GM21447 (cell line): ENCODE measurements around the gene MIGA2.
"Not testable (repeated sequence)": the region's sequence is repeated elsewhere in the genome, so short reads cannot be mapped to it uniquely, and the experiment has no call there.

ENCODE experiments used
- ATAC-seq: cut with Tn5 transposase; IDR thresholded peaks from one replicate; pipeline ENCODE4 v1.9.1; 2021; ENCODE audit not compliant: unreplicated experiment

Gene MIGA2

DNA sequence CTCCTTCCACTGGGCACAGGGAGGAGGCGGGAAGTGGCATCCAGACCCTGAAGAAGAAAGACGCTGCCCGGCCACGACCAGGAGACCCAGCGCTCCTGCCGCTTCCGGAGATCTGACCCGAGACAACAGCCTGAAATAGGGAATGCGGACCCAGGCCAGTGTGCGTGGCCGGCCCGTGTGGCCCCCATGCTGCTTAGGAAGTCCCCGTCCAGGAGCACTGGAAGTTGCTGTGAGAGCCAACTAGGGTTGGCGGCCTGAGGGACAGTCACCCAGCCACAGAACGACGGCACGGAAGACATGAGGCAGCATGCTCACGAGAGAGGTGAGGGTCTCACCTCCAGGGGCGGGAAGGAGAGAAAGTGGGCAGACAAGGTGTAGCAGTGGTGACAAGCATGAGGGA lies 25.3 kb upstream of the MIGA2 start:
- ATAC-seq: no peak

DNA sequence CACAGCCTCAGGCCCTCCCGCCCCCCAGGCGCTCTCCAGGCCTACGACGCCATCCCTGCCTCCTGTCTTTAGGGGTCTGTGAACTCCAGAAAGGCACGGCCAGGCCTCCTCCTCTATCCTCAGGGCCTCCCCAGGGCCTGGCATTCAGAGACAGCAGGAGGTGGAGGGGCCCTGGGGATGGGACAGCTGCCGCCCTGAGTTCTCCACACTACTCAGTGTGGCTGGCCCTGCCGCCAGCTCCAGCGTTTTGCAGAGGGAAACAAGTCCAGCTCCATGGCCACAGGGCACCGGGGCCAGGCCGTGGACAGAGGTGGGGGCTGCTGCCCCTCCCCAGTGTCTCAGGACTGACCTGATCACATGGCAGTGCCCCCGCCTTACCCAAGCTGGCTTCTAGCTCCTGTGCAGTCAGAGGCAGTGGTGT lies 24.7 kb upstream of the MIGA2 start:
- no peak for ATAC-seq

DNA sequence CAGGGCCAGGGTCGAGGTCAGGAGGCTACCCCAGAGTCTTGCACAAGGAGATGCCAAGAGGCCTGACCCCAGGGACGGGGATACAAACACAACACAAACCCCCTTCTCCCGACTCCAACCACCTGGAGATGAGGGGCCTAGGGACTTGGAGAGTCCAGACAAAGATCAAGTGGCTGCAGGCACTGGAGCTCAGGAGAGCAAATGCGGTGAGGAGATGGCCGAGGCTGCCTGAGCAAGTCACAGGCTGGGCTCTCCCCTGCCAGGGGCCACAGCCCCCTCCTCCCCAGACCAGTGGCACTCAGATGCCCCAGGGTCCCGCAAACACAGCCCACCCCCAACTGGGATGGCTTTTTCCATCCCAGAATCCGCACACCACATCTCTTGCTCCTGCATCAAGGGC lies 24.1 kb upstream of the MIGA2 start:
- no peak for ATAC-seq

DNA sequence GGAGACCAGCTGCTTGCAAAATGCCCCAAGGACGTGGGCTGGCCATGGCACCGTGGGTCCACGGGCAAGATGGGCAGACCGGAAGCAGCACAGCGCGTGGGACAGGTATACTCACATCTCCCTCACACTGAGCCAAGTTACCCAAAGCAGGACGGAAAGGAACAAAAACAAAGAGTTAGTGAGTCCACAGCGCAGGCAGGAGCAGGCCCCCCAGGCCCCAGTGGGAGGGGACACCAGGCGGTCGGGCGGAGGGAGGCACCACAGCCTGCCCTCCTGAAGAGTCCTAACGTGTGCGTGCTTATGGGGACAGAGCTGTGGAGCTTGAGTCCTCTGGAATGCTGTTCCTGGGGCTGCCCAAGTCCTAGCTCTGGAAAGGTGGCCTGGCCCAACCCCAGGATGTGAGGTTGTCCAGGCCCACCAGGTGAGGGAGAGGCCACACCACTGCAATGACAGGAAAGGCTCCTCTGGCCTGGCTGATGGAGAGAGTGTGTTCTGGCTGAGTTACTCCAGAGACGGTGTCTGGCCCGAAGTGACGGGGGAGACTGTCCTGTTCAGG lies 23.5 kb upstream of the MIGA2 start:
- ATAC-seq: no peak

DNA sequence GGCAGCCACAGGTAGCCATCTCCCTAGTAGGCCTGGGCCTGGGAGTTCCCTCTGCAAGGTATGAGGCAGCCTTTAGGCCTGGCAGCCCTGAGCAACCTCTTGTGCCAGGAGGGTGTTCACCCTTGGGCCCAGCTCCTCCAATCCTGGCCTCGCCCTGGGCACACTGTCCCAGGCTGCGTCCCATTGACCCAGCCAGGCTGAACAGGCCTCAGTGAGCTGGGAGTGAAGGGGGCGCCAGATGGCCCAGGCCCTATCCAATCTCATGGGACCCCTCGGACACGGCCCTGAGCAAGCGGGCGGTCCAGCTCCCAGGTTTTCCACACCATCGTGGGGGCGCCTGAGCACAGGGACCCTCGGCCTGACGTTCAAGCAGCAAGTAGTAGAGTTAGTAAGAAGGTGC lies 22.8 kb upstream of the MIGA2 start:
- no peak for ATAC-seq

DNA sequence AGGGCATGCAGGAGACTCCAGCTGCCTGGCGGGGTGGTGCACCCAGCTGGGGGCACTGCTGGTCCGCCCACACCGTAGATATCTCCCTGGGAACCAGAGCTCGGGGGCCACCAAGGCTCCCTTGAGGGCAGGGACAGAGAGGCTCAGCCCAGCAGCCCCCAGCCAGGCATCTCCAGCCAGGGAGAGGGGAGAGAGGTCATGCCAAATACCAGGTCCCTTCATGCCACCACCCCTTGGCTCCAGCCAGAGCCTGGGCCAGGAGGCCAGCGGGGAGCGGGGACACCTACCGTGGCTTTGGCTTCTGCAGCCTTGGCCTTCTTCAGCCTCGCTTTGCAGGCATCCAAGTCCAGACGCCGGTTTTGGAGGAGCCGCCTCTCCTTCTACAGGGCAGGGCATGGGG lies 22.3 kb upstream of the MIGA2 start:
- no peak for ATAC-seq

DNA sequence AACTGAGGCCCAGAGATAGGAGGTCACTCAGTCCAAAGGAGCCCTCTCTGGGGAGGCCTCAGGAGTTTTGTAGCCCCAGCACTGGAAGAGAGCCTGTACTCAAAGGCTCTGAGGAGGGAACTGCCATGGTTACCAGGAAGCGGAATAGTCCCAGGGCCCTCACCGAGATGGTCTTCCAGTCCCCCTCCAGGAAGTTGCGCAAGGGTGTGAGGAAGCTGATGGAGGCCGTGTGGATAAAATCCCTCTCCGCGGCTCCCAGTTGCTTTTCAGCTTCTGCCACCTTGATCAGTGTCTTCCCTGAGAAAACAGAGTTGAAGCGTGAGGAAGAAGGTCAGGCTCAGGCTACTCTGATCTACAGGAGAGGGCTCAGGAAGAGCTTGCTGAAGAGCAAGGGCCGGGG lies 21.8 kb upstream of the MIGA2 start:
- ATAC-seq: no peak

DNA sequence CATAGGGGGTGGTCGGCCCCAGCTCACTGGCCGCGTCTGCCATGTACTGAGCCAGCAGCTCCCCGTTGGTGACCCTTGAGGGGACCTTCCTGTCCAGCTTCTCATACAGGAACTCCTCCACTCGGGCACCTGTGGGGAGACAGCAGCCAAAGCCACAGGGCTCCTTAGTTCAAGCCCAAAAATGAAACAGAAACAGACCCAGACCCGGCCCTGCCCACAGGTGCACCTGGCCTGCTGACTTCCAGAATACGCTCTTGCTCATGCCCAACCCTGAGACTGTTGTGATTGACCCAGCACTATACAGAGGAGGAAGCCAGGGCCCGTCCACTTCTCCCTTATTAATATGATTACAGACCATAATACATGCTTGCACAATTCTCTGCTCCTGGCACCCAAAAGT lies 15.3 kb upstream of the MIGA2 start:
- ATAC-seq: peak; percentile 72

DNA sequence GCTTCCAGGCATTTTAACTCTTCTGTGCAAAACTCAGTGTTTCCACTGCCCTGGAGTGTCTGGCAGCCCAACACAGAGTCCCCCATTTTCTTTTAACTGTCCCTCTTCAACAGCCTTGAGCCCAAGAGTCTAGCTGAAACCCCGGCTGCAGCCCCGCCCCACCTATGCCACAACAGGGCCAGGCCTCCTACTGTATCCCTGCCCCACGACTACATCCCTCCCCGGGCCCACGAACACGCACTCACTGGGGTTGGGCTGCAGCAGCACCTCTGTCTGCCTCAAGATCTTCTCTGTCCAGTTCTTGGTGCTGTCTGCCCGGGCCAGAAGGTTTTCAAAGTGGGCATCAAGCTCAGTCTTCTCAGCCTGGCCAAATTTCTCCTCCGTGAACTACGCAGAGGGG lies 14.4 kb upstream of the MIGA2 start:
- ATAC-seq: no peak

DNA sequence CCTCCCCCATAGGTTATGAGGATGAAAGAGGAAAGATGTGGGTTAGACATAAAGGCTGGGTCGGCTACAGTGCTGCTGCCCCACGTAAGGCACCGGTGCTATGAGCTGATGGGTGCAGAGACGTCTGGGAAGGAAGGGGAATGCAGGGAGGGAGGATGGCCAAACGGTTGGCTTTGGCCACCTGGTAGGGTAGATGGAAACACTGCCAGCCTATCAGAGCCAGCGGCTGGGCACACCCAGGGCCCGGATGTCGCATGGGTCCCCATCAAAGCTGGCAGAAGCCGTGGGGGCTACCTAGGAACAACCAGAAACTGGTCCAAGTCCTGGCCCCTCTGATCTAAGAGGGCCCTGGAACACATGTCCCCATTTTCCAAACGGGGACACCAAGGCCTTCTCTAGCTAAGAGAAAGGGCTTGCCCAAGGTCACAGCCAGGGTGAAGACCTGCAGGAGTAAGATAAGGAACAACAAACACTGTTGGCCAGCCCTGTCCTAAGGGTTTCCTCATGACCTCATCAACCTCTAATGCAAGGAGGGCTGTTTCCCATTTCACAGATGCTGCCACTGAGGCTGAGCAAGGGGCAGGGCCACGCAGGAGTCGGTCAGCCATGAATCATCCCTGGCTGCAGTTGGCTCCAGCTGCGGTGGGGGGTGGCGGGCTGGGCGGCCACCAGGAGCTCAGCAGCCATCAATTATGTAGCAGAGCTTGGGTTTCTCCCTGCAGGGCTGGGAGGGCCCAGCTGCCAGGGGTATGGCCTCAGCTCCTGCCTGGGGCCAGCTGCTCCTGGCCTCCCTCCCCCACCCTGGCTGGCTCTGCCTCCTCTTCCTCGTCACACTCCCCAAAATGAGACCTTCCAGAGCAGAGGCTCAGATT lies 13.2 kb upstream of the MIGA2 start:
- no peak for ATAC-seq

DNA sequence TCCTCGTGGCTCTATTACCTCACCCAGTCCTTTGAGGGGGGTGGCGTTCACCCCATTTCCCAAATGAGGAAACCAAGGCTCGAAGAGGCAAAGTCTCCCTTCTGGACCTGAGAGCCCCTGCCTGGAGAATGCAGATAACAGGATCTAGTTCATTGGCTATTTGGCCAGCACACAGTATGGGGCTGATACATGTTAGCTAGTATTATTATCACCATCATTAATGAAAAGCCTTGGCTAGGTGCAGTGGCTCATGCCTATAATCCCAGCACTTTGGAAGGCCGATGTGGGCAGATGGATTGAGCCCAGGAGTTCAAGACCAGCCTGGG lies 12.6 kb upstream of the MIGA2 start:
- no peak for ATAC-seq

DNA sequence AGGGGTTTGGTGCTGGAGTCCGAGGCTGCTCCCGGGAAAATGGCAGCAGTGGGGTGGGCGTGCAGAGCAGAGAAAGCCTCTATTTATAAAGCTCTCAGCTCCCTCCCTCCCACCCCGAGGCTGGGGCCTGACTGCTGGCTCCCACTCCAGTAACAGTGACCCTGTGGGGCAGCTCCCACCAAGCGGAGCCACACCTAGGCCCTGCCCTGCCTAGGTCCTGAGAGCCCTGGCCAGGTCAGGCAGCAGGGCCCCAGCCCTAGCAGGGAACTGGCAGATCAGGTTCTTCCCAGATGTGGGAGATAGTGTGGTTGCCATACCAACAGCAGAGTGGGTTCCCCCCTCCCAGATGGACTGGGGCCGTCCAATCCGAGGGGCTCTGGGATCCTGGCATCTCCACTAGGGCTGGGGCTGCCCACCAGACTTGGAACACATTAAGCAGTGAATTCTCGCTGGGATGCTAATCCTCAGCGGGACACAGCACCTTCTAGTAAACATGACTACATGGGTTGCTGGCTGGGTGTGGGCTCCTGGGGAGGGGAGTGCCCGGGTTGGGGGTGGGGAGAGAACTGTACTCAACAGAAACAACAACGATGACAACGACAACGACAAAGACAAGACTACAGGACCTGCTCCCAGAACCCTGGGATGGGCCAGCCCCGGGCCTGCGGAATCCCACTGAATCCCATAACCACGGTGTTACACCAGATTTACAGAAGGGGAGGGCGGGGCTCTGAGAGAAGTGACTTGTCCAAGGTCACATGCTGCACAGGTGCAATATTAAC lies 9.8 kb upstream of the MIGA2 start:
- ATAC-seq: no peak

DNA sequence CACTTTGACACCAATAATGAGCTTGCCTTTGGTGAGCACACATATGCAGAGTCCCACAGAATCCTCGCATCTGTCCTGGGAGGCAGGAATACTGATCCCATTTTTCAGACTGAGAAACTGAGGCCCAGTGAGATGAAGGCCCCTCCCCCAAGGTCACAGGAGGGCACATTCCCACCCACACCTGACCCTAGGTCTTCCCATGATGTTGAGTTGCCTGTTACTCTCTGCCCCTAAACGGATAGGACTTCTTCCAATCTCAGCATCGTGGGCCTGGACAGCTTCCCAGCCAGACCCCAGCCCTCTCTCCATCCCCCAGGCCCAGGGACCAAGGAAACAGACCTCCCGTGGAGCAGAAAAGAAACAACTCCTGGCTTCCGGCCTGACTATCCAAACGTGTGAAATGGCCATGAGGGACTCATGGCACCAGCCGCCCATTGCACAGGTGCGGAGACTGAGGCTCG lies 9.2 kb upstream of the MIGA2 start:
- ATAC-seq: no peak

DNA sequence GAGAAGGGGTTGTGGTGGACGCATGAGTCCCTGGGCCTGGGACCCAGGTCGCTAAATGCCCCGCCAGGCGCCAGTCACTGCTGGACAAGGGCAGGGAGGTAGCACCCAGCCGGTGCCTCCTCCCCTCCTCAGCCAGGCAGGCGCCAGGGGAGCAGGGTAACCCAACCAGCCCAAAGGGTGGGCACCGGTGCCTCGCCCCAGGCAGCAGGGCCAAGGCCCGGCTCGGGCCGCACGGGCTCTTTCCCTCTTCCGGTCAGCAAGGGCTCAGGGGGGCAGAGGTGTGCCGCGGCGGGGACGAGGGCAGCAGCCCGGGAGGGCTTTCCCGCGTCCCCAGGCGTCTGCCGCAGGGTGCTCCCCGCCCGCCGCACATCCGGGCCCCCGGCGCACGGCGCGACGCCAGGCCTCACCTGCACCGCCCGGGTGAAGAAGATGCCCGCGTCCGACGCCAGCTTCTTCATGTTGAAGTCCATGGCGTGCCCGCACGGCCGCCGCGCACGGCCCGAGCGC lies 8.7 kb upstream of the MIGA2 start:
- peak; percentile 31 for ATAC-seq

DNA sequence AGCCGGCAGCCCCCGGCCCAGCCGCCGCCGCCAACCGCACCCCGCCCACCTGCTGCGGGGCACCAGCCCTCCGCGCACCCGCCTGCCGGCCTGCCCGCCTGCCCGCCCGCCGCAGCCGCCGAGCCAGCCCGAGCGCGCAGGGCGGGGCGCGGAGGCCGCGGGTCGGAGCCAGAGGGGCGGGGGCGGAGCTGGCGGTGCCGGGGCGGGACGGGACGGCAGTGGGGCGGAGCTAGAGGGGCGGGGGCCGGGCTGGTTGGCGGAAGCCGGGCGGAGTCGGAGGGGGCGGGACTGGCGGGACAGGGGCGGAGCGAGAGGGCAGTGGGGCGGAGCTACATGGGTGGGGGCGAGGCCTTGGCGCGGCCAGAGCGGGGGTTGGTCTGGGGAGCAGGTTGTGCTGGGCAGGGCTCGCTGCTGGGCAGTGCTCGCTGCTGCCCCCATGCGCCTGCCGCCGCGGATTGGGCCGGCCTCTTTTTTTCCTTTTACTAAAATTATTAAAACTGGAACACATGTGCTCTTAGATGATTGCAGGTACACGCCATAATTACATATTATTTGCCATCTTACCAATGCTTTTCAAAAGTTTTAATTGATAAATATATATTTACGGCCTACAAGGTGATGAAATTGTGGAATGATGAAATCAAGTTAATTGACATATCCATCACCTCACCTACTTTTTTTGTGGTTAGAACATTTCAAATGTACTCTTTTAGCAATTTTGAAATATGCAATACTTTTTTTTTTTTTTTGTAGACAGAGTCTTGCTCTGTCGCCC lies 8.0 kb upstream of the MIGA2 start, which contains the start of gene SH3GLB2:
SH3GLB2 (minus strand) TSS at position 140 of the 775 bp plus-strand sequence. CDS start 177 bp downstream, outside the sequence.
- peak; percentile 74 for ATAC-seq

DNA sequence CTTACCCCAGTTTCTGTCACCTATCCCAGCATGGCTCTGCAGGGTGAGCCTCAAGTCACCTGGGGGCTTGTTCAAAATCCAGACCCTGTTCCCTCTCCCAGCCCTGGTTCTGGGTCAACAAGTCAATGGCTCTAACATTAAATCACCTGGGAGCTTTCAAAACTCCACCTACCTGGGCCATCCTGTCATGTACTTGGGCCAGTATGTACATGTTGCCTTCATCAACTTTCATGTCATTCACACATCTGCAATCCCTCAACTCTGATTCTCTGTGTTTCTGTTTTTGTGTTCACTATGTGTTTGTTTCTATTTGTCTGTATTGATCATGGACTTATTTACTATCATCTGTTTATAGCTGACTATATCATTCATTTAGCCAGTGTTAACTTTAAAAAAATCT lies 6.2 kb upstream of the MIGA2 start:
- no peak for ATAC-seq

DNA sequence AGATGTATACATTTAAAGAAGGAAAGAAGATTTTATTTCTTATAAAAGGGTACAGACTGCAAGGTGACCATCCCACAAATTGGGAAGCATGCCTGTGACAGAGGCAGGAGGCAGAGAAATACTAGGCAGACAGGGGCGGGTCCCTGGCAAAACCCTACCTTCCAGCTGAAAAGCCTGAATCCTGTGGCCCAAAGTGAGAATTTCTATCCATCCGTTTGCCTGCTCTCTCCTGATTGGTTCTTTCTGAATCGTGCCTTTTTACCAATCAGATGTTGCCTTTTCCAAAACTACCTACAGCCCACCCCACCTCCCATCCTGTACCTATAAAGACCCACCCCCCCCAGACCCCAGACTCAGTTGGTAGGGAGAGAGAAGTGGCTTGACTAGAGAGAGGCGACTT lies 4.9 kb upstream of the MIGA2 start:
- ATAC-seq: no peak

DNA sequence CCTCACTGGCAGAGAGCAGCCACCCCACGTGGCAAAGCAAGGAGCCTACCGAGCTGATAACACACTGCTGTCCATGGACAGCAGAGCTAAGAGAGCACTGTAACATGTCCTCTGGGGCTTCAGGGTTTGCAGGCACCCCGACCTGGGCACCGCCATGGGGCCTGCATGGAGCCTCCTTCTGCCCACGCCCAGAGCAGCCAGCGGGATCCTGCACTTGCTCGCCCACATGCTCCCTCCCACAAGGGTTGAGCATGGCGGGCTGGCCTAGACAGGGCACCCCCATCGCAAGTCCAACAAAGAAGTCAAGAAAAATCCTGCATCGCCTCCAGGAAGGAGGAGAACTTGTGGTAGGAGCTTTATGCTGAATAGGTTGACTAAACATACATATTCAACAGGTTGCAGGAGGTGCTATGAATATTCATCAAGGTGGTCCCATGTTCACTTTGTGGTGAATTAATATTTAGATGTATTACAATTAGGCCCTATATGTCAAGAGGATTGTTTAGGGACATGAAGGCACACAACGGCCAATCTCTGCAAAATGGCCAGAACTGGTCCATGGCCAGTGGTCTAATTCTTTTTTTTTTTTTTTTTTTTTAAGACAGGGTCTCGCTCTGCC lies 3.8 kb upstream of the MIGA2 start:
- no peak for ATAC-seq

DNA sequence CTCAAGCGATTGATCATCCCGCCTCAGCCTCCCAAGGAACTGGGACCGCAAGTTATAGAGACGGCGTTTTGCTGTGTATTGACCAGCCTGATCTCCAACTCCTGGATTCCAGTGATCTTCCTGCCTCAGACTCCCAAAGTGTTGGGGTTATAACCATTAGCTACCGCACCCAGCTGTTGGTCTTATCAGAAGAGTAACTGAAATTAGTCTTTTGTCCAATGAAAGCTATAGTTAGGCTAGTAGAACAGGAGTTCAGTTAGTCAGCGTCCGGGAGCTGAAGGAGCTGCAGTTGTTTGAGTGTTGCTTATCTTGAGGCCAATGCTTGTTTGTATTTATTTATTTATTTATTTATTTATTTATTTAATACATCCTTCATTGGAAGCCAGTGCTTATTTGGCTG lies 3.2 kb upstream of the MIGA2 start:
- no peak for ATAC-seq

DNA sequence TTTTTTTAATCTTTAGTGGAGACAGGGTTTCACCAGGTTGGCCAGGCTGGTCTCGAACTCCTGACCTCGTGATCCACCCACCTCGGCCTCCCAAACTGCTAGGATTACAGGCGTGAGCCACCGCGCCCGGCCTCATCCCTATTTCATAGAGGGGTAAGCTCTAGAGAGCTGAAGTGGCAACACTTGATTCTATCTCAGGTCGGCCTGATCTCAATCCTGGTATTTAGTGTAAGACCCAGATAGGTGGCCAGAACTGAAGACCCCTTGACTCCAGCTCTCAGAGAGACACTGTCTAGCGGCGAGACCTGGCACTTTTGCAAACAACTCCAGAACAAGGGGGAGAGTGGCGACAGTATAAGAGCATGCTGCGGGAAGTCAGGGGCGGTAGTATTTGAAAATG lies 588 bp upstream of the MIGA2 start:
- ATAC-seq: not testable (repeated sequence)
